Stimulated activated naive B cell treated with anti-CD40 and anti-IgM and Interleukin-4, amounts not matched to agents 10 μg/mL and 1 μg/mL and 100 μg/mL, for 72 hours (primary cell): Measurements from ENCODE around the gene LSP1.
"Not testable (repeated sequence)": the region's sequence is repeated elsewhere in the genome, so short reads cannot be mapped to it uniquely, and the experiment has no call there.

ENCODE experiments used
- ATAC-seq, 2 donors: fragments of 150-1000 bp; cut with Tn5 transposase; replicated peaks; 2 replicates each; pipeline ENCODE4 v1.10.0; 2021; ENCODE audit warnings: moderate library complexity in 1 of 2
- DNase-seq: peaks from one replicate; pipeline ENCODE4 v3.0.0; 2021
- H3K27ac Mint-ChIP-seq: one replicate; pipeline ENCODE4 v1.8.0; 2022; ENCODE audit warnings: mild to moderate bottlenecking, mixed read lengths
- H3K27me3 Mint-ChIP-seq, 2 donors: one replicate each; pipeline ENCODE4 v1.8.0; 2022; ENCODE audit warnings: mixed read lengths in 2 of 2
- H3K36me3 Mint-ChIP-seq, 2 donors: one replicate each; pipeline ENCODE4 v1.8.0; 2022; ENCODE audit warnings: mixed read lengths in 2 of 2, mild to moderate bottlenecking in 1 of 2
- H3K4me1 Mint-ChIP-seq, 2 donors: one replicate each; pipeline ENCODE4 v1.8.0; 2022; ENCODE audit warnings: mixed read lengths in 2 of 2, mild to moderate bottlenecking in 1 of 2
- H3K4me3 Mint-ChIP-seq, 2 donors: one replicate each; pipeline ENCODE4 v1.8.0; 2022; ENCODE audit warnings: mild to moderate bottlenecking in 2 of 2, mixed read lengths in 2 of 2, moderate library complexity in 1 of 2
- H3K9me3 Mint-ChIP-seq, 2 donors: one replicate each; pipeline ENCODE4 v1.8.0; 2022; ENCODE audit warnings: mixed read lengths in 2 of 2, mild to moderate bottlenecking in 1 of 2

LSP1 gene

GRCh38 chr11:1932681-1933080 lies 79.8 kb downstream of the LSP1 start:
- no peak for ATAC-seq
- DNase-seq: no peak
- peaks cover 31 to 43% of the 10 kb centered on the region in 2 donors for H3K27me3 Mint-ChIP-seq
- no peaks in the 10 kb centered on the region for H3K9me3 Mint-ChIP-seq
- no peak overlapping the region for H3K4me3 Mint-ChIP-seq
- peaks cover 2 to 4% of the 10 kb centered on the region in 2 donors for H3K4me1 Mint-ChIP-seq
- H3K36me3 Mint-ChIP-seq: peaks cover 0 to 2% of the 10 kb centered on the region in 2 donors
- no peak overlapping the region for H3K27ac Mint-ChIP-seq

- DNase-seq (no peak), ATAC-seq (no peak)
- Mint-ChIP-seq H3K36me3 (peaks cover 0 to 2% of the 10 kb centered on the region in 2 donors), H3K4me1 (peaks cover 2 to 5% of the 10 kb centered on the region in 2 donors), H3K9me3 (no peaks in the 10 kb centered on the region), H3K27ac (no peak overlapping the region), H3K27me3 (peaks cover 31 to 44% of the 10 kb centered on the region in 2 donors), H3K4me3 (no peak overlapping the region)
Measured at GRCh38 chr11:1933416-1934334, 80.8 kb downstream of the LSP1 start.

- DNase-seq (no peak), ATAC-seq (no peak)
- H3K4me1 Mint-ChIP-seq: peaks cover 6 to 12% of the 10 kb centered on the region in 2 donors
- peaks cover 33 to 41% of the 10 kb centered on the region in 2 donors for H3K27me3 Mint-ChIP-seq
- peaks cover 0 to 2% of the 10 kb centered on the region in 2 donors for H3K36me3 Mint-ChIP-seq
- no peaks in the 10 kb centered on the region for H3K9me3 Mint-ChIP-seq
- no peak overlapping the region for H3K27ac Mint-ChIP-seq
- no peak overlapping the region for H3K4me3 Mint-ChIP-seq
Measured at GRCh38 chr11:1934335-1935155, 81.7 kb downstream of the LSP1 start.

DNA sequence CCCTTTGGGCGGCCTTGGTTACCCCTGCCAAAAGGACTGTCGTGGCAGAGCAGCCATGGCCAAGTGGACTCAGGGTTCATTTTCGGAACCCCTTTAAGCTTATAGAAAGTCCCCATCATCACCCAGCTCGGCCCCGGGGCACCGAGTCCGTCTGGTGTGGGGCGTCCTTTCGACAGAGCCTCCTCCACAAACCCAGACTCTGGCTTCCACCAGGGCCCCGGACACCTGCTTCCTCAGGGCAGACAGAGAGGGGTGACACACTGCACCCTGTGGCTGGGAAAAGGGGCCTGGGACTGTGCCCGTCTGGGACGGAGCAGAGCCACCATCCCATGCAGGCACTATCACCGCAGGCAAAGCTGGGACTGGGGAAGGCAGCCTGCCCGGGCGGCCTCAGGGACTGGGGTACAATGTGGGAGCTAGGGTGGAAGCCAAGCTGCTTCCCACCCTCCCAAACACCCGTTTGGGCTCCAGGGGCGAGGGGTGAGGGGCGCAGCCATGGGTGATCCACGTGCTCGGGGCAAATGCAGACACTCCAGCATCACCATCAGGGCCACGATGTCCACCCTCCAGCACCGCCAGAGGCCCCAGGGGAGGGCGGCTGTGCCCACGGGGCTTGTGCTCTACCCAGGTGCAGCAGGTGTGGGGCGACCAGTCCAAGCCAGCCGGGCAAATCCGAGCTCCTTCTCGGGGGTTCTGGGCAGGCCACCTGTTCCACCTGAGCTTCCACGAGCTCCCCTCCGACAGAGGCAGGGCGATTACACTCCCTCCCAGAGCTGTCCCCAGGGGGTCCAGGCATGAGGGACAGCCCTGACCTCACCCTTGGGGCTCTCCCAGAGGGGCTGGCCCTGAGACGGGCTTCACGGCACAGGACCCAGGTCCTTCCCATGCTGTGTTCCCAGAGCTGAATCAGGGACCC lies 82.5 kb downstream of the LSP1 start:
- H3K9me3 Mint-ChIP-seq: no peaks in the 10 kb centered on the region

DNA sequence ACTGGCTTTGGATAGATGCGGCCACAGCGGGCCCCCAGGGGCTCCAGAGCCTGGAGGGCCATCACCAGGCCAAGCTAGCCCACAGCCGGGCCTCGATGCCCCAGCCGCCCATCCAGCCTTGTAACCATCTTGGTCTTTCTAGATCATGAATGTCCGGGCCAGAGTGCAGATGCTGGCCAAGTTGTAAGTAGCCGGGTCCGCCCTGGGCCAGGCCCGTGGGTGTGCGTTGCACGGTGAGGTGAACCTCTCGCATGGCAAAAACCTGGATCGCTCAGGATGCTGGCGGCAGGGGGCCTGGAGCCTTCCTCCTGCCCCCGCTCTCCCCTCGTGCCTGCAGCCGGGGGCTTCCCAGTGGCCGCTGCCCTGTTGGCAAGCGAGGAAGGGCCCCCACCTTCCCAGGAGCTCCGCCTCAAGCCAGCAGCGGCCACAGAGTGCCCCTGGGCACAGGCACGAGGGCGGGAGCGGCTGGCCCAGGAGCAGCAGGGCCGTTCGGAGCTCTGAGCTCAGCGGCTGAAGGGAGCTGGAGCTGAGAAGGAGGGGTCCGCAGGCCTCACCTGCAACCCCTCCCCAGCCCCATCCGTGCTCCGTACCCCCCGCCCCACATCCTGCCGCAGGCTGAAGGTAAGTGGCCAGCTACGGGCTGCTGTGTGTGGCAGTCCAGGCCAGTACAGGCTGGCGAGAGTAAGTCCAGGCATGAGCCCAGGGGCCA lies 83.3 kb downstream of the LSP1 start:
- Mint-ChIP-seq H3K27me3 (peaks cover 29 to 32% of the 10 kb centered on the region in 2 donors), H3K27ac (no peak overlapping the region), H3K36me3 (peaks cover 0 to 2% of the 10 kb centered on the region in 2 donors), H3K4me3 (no peak overlapping the region), H3K4me1 (peaks cover 6 to 12% of the 10 kb centered on the region in 2 donors), H3K9me3 (no peaks in the 10 kb centered on the region)
- DNase-seq (no peak), ATAC-seq (no peak)

More for the DNA sequence above, 82.5 kb downstream of the LSP1 start:
- H3K27ac Mint-ChIP-seq: no peak overlapping the region
- H3K27me3 Mint-ChIP-seq: peaks cover 29 to 33% of the 10 kb centered on the region in 2 donors
- no peak overlapping the region for H3K4me3 Mint-ChIP-seq
- H3K4me1 Mint-ChIP-seq: peaks cover 6 to 12% of the 10 kb centered on the region in 2 donors
- no peak for ATAC-seq
- H3K36me3 Mint-ChIP-seq: peaks cover 0 to 2% of the 10 kb centered on the region in 2 donors
- no peak for DNase-seq

DNA sequence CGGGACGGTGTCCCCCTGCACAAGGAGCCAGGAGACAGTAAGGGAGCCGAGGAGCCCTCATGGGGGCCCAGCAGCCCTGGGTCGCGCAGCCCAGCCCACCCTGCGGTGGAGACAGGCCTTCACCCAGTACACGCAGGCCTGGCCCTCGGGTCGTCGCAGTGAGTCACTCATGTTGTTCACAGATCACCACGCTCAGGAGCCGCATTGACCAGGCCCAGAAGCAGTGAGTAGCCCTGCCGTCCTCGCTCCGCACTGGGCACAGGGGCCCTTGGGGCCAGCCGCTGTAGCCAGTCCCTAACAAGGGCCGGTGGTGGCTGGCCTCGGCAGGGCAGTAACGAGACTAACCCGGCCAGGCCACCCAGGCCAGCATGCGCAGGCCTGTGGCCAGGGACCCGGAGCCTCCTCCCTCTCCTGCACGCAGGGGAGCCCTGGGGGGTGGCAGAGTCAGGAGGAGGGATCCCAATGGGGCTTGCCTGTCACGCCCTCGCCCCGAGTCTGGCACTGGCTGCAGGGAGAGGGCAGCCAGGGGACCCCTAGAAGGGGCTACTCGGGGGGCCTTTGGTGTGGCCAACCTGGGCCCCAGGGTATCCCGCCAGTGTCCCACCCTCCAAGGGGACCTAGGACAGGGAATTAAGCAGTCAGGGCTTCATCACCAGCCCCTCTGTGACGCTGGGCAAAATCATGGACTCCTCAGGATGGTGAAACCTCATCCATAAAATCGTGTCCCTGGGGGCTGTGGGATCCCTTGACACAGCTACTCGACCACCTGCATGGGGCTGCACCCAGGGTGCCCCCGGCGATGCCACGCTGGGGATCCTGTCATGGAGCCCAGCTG lies 84.1 kb downstream of the LSP1 start:
- Mint-ChIP-seq H3K4me3 (no peak overlapping the region), H3K27ac (no peak overlapping the region), H3K4me1 (peaks cover 4 to 8% of the 10 kb centered on the region in 2 donors), H3K27me3 (peaks cover 23 to 24% of the 10 kb centered on the region in 2 donors), H3K9me3 (no peaks in the 10 kb centered on the region), H3K36me3 (peaks cover 0 to 2% of the 10 kb centered on the region in 2 donors)
- ATAC-seq (no peak), DNase-seq (no peak)

DNA sequence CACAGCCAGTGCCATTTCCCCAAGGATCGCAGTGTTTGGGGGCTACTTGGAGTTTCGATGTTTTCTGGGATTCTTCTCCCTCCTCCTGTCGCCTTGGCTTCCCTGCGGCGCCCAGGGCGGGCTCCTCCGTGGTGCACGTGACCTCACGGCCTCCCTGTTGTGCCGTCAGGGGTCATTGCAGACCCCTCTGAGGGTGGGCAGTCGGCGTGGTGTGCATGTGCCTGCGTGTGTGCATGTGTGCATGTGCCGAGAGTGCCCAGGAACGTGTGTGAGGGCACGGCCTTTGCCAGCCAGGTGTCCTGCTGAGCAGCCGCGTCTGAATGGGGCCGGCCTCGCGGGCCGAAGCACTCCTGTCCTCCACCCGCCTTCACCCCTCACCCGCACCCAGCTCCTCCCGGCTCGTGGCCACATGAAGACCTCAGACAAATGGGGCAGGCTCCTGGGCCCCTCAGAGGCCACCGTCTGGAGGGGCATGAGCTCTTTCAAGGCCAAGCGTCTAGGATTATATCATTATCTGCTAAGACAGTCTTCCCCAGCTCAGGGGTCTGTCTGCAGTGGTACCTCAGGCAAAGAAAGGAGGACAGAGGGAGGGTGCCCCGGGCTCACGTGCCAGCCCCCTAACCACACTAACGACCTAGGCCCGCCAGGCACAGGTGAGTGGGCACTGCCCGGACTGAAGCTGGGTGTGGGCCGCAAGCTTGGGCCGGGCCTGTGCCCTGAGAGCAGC lies 84.9 kb downstream of the LSP1 start:
- Mint-ChIP-seq H3K9me3 (no peaks in the 10 kb centered on the region), H3K36me3 (peaks cover 0 to 2% of the 10 kb centered on the region in 2 donors), H3K4me1 (peaks cover 4 to 7% of the 10 kb centered on the region in 2 donors), H3K27ac (no peak overlapping the region), H3K27me3 (peaks cover 18% of the 10 kb centered on the region in 2 donors), H3K4me3 (no peak overlapping the region)
- DNase-seq (no peak), ATAC-seq (no peak)

- Mint-ChIP-seq H3K36me3 (peaks cover 0 to 2% of the 10 kb centered on the region in 2 donors), H3K4me1 (peaks cover 4 to 7% of the 10 kb centered on the region in 2 donors), H3K27ac (no peak overlapping the region), H3K4me3 (no peak overlapping the region), H3K27me3 (peaks cover 11% of the 10 kb centered on the region in 2 donors), H3K9me3 (no peaks in the 10 kb centered on the region)
- ATAC-seq (no peak), DNase-seq (no peak)
Measured at GRCh38 chr11:1938343-1939005, 85.6 kb downstream of the LSP1 start.

GRCh38 chr11:1939006-1939625 lies 86.2 kb downstream of the LSP1 start:
- no peak for DNase-seq
- H3K27me3 Mint-ChIP-seq: peaks cover 7 to 9% of the 10 kb centered on the region in 2 donors
- ATAC-seq: no peak
- H3K4me1 Mint-ChIP-seq: peaks cover 4 to 7% of the 10 kb centered on the region in 2 donors
- no peaks in the 10 kb centered on the region for H3K36me3 Mint-ChIP-seq
- no peak overlapping the region for H3K4me3 Mint-ChIP-seq
- no peaks in the 10 kb centered on the region for H3K9me3 Mint-ChIP-seq
- H3K27ac Mint-ChIP-seq: no peak overlapping the region

- H3K27ac Mint-ChIP-seq: peak overlapping the region; percentile 16
- not testable (repeated sequence) for H3K27me3 Mint-ChIP-seq, H3K4me3 Mint-ChIP-seq, H3K9me3 Mint-ChIP-seq, H3K4me1 Mint-ChIP-seq, ATAC-seq, H3K36me3 Mint-ChIP-seq, DNase-seq
Measured at GRCh38 chr11:1939788-1940187, 86.9 kb downstream of the LSP1 start.
